ENCODE results near the gene PXDN.
"Not testable (repeated sequence)": the region's sequence is repeated elsewhere in the genome, so short reads cannot be mapped to it uniquely, and the experiment has no call there.

The PXDN gene

DNA sequence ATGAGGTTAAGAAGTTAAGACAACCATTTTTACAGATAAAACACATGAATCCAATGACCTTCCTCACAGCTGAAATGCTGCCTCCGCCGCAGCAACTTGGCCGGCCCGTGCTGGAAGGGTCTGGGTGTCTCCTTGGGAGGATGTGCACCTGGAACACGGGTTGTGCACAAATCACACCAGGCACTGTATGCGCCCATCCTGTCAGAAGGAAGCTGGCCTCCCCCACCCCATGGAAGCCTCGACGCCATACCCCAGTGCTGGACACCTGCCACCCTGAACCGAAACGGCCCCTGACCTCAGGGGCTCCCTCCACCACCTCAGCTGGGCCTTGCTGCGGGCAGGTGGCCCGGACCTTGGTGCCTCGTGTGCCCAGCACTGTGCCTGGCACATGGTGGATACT is 111.8 kb downstream of the PXDN start:
- Histone ChIP-seq H3K4me3 (ENCODE audit: low read length) (no peak overlapping the region), H3K36me3 (ENCODE audit: control insufficient read depth, insufficient read depth, low read length, severe bottlenecking) (peaks cover 78% of the 10 kb centered on the region)

DNA sequence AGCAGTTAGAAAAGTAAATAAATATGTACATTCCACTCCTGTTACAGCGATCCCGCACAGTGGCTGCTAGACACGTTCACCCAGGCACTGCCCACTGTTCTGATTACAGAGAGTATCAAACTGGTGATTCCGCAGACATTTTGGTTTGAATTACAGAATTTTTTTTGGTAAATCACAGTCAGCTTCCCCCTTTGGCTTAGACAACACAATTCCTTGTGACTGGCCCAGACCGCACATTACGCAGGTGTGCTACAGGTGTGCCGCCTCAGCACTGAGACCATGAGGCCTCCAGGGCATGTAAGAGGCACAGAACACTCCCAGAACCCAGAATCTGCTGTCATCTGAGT is 112.3 kb downstream of the PXDN start:
- peak; percentile 76 for DNase-seq (ENCODE audit: low read depth)
- H3K4me1 ChIP-seq (ENCODE audit: control insufficient read depth, insufficient read depth, low read length): peaks cover 19% of the 10 kb centered on the region
- H3K27me3 ChIP-seq (replicated peaks; ENCODE audit: control insufficient read depth, insufficient read depth, low read length): no peaks in the 10 kb centered on the region
- H3K9ac ChIP-seq (ENCODE audit: low read length): no peak overlapping the region
- H3K4me3 ChIP-seq (ENCODE audit: low read length): no peak overlapping the region
- no peaks in the 10 kb centered on the region for H3K9me3 ChIP-seq (ENCODE audit: control insufficient read depth, low read length)
- peaks cover 73% of the 10 kb centered on the region for H3K36me3 ChIP-seq (ENCODE audit: control insufficient read depth, insufficient read depth, low read length, severe bottlenecking)

More for the DNA sequence above, 111.8 kb downstream of the PXDN start:
- no peak for DNase-seq (ENCODE audit: low read depth)
- no peaks in the 10 kb centered on the region for H3K9me3 ChIP-seq (ENCODE audit: control insufficient read depth, low read length)
- no peak overlapping the region for H3K9ac ChIP-seq (ENCODE audit: low read length)
- no peaks in the 10 kb centered on the region for H3K27me3 ChIP-seq (replicated peaks; ENCODE audit: control insufficient read depth, insufficient read depth, low read length)
- peaks cover 19% of the 10 kb centered on the region for H3K4me1 ChIP-seq (ENCODE audit: control insufficient read depth, insufficient read depth, low read length)

DNA sequence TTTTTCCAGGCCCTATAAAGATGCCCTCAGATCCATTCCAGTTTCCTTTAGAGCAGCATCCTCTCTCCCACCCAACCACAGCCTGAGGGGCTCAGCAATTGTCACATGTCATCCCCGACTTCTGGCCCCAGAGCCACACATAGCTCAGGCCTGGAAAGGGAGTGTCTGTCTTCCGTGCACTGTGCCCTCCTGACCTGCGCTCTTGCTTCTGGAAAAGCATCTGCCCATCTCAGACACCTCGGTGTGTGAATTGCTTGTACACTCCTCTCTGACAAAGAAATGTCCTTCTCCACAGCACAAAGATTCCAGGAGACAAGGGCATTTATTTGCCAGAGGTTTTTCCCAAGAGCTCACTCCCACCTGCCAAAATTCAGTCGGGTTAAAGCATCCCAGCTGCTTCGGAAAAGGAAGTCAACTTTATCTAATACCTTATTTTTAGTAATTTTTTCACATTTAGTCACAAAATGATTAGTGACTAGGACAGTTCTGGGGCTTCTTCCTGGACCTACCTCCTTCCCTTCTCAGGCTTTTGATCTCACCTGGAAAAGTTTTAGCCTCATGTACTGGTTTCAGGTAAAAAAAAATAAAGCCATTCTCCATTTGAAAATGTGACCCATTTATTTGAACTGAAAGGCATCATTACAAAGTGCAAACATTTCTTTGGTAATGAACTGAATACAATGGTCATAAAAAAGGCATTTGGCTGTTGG is 112.9 kb downstream of the PXDN start:
- Histone ChIP-seq H3K9me3 (ENCODE audit: control insufficient read depth, low read length) (no peaks in the 10 kb centered on the region), H3K4me3 (ENCODE audit: low read length) (no peak overlapping the region), H3K27me3 (replicated peaks; ENCODE audit: control insufficient read depth, insufficient read depth, low read length) (no peaks in the 10 kb centered on the region), H3K4me1 (ENCODE audit: control insufficient read depth, insufficient read depth, low read length) (peaks cover 19% of the 10 kb centered on the region), H3K36me3 (ENCODE audit: control insufficient read depth, insufficient read depth, low read length, severe bottlenecking) (peaks cover 68% of the 10 kb centered on the region), H3K9ac (ENCODE audit: low read length) (no peak overlapping the region)
- no peak for DNase-seq (ENCODE audit: low read depth)

DNA sequence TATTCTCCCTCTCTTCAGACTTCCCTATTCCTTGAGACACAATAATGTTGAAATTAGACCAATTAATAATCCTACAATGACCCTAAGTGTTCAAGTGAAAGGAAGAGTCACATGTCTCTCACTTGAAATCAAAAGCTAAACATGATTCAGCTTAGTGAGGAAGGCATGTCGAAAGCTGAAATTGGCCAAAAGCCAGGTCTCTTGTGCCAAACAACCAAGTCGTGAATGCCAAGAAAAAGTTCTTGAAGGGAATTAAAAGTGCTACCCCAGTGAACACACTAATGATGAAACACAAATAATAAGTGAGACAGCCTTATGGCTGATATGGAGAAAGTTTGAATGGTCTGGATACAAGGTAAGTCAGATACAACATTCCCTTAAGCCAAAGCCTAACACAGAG is 115.4 kb downstream of the PXDN start:
- peaks cover 25% of the 10 kb centered on the region for H3K4me1 ChIP-seq (ENCODE audit: control insufficient read depth, insufficient read depth, low read length)
- DNase-seq (ENCODE audit: low read depth): peak; percentile 57
- peaks cover 43% of the 10 kb centered on the region for H3K36me3 ChIP-seq (ENCODE audit: control insufficient read depth, insufficient read depth, low read length, severe bottlenecking)
- H3K4me3 ChIP-seq (ENCODE audit: low read length): no peak overlapping the region
- H3K27me3 ChIP-seq (replicated peaks; ENCODE audit: control insufficient read depth, insufficient read depth, low read length): peaks cover 1% of the 10 kb centered on the region
- H3K9me3 ChIP-seq (ENCODE audit: control insufficient read depth, low read length): no peaks in the 10 kb centered on the region
- peak overlapping the region; percentile 13 for H3K9ac ChIP-seq (ENCODE audit: low read length)

DNA sequence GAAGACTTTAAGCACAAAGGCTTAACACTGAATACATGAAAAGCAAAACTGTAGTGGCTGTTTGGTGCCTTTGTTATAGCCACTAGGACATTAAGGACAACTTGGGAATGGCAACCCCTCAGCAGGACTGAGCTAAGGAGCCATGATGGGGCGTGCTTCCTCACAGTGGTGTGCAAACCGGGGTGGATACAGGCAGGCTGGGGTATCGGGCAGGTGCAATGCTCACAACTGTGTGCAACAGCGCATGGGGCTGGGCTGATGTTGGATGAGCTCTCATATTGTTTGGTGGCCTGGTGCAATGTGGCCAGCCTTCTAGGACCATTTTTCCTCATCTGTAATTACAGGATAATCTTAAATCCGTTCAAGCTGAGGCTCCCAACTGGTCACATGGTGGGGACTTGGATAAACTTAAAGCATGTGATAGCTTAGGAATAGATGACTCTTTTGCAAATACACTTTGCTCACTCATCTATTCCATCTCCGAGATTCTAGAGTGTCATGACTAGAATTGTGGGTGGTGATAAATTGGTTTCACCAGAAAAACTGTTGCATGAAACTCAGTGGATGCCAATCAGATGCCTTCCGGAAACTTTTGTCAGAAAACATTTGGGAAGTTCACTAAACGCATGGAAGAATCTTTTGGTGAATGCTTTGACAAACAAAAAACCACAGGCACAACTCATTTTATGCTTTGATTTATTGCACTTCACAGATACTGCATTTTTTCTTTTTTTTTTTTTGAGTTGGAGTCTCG is 116.5 kb downstream of the PXDN start:
- H3K9ac ChIP-seq (ENCODE audit: low read length): no peak overlapping the region
- peaks cover 25% of the 10 kb centered on the region for H3K4me1 ChIP-seq (ENCODE audit: control insufficient read depth, insufficient read depth, low read length)
- H3K9me3 ChIP-seq (ENCODE audit: control insufficient read depth, low read length): no peaks in the 10 kb centered on the region
- peaks cover 32% of the 10 kb centered on the region for H3K36me3 ChIP-seq (ENCODE audit: control insufficient read depth, insufficient read depth, low read length, severe bottlenecking)
- H3K27me3 ChIP-seq (replicated peaks; ENCODE audit: control insufficient read depth, insufficient read depth, low read length): peaks cover 6% of the 10 kb centered on the region
- no peak overlapping the region for H3K4me3 ChIP-seq (ENCODE audit: low read length)
- DNase-seq (ENCODE audit: low read depth): no peak

DNA sequence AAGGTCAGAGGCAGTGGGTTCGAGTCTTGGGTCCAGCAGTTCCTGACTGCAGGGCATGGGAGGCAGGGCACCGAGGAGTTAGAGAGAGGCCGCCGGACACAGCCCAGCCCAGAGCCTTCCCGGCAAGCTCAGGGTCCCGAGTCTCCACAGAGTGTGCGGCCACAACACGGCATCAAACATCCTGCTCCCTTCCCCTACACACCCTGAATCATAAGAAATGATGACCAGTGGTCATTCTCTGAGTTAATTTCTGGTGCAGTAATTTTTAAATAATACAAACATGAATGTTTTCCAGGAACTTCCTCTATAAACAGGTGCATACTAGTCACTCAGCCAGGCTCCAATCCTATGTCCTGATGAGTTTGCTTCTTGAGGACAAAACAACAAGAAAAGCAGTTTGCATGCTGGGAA is 118.0 kb downstream of the PXDN start:
- no peak for DNase-seq (ENCODE audit: low read depth)
- Histone ChIP-seq H3K36me3 (ENCODE audit: control insufficient read depth, insufficient read depth, low read length, severe bottlenecking) (peaks cover 17% of the 10 kb centered on the region), H3K4me3 (ENCODE audit: low read length) (no peak overlapping the region), H3K9ac (ENCODE audit: low read length) (no peak overlapping the region), H3K4me1 (ENCODE audit: control insufficient read depth, insufficient read depth, low read length) (peaks cover 25% of the 10 kb centered on the region), H3K27me3 (replicated peaks; ENCODE audit: control insufficient read depth, insufficient read depth, low read length) (peaks cover 6% of the 10 kb centered on the region), H3K9me3 (ENCODE audit: control insufficient read depth, low read length) (no peaks in the 10 kb centered on the region)

DNA sequence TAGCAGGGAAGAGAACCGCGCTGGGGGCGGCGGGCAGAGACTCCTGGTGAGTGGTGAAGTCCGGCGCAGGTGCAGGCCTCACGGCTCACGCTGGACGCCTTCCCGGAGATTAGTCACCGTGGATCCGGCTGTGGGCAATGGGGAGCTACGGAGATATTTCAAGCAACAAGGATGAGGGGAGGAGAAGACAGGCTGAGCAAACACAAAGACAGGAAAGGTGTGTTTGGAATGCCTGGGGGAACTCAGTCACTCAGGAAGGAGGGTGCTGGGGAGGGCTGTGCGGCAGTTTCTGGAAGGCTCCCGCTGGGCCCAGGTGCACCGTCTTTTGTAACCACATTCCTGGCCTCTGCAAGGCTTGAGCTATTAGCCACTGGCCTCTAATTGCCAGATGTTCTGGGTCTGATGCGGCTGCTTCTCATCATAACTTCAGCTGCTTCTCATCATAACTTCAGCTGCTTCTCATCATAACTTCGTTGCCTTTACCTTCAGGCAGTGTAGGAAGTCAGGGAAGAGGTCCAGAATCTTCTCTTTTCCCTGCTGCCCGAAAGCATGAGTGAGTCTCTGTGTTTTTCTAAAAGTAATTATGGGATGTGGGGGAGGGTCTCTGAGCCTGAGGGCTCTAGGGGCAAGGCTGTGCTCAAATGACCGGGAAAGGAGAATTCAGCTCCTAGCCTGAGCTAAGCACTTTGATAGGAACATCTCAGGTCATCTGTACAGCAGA is 118.9 kb downstream of the PXDN start:
- Histone ChIP-seq H3K4me3 (ENCODE audit: low read length) (no peak overlapping the region), H3K36me3 (ENCODE audit: control insufficient read depth, insufficient read depth, low read length, severe bottlenecking) (peaks cover 10% of the 10 kb centered on the region), H3K9ac (ENCODE audit: low read length) (no peak overlapping the region), H3K4me1 (ENCODE audit: control insufficient read depth, insufficient read depth, low read length) (peaks cover 25% of the 10 kb centered on the region), H3K27me3 (replicated peaks; ENCODE audit: control insufficient read depth, insufficient read depth, low read length) (peaks cover 6% of the 10 kb centered on the region), H3K9me3 (ENCODE audit: control insufficient read depth, low read length) (no peaks in the 10 kb centered on the region)
- peak; percentile 61 for DNase-seq (ENCODE audit: low read depth)

DNA sequence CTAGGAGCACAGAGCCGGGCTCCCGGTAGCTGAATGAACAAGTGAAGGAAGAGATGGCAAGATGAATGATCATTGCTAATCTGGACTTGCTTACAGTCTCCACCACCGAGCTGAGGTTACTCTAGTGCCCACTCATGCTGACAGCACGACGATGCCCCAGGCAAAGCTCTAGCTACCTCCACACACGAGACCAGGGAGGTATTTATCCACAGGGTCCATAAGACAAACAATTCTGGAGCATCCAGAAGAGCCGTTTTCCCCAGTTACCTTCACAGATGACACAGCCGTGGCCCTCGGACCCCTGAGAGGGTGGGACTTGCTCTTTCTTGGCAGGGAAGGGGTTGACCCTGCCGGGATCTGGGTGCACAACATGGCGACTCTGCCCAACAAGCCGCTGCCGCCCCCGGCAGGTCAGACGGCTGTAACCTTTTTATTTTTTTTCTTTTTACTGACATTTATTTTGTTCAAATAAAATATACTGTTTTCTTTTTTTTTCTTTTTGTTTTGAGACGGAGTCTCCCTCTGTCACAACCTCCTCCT is 120.3 kb downstream of the PXDN start:
- Histone ChIP-seq H3K27me3 (replicated peaks; ENCODE audit: control insufficient read depth, insufficient read depth, low read length) (peaks cover 6% of the 10 kb centered on the region), H3K4me3 (ENCODE audit: low read length) (no peak overlapping the region), H3K4me1 (ENCODE audit: control insufficient read depth, insufficient read depth, low read length) (peaks cover 19% of the 10 kb centered on the region), H3K9me3 (ENCODE audit: control insufficient read depth, low read length) (no peaks in the 10 kb centered on the region), H3K9ac (ENCODE audit: low read length) (no peak overlapping the region), H3K36me3 (ENCODE audit: control insufficient read depth, insufficient read depth, low read length, severe bottlenecking) (no peaks in the 10 kb centered on the region)
- no peak for DNase-seq (ENCODE audit: low read depth)

DNA sequence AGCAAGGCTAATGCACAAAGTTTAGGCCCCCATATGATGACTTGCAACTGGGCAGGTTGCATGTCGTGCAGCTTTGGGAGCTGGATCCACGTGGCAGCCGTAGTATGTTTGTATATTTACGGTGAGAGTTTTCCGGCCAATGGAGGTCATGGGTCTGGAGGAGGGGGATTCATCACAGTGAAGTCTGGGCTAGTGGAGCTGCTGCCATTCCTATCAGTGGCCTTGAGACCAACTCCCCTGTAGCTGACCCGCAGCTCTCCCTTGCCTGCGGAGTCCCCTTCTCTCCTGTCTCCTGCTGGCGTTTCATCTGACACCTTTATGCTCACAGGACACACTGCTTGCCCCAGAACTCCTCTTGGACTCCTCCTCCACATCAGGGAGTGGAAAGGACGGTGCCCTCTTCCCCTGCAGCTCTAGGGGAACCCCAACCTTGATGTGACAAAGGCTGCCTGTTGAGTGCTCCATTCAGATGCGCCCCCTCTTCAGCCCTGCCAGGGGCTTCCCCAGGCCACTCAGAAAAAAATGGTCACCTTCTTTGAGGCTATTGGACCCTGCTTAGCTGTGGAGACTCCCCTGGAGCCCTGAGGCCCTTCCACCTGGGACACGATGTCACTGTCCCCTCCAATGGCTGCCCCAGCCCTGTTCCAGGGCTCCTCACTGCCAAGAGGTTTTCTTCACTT is 121.7 kb downstream of the PXDN start:
- H3K36me3 ChIP-seq (ENCODE audit: control insufficient read depth, insufficient read depth, low read length, severe bottlenecking): no peaks in the 10 kb centered on the region
- no peak overlapping the region for H3K4me3 ChIP-seq (ENCODE audit: low read length)
- H3K9ac ChIP-seq (ENCODE audit: low read length): no peak overlapping the region
- H3K4me1 ChIP-seq (ENCODE audit: control insufficient read depth, insufficient read depth, low read length): peaks cover 7% of the 10 kb centered on the region
- H3K9me3 ChIP-seq (ENCODE audit: control insufficient read depth, low read length): no peaks in the 10 kb centered on the region
- H3K27me3 ChIP-seq (replicated peaks; ENCODE audit: control insufficient read depth, insufficient read depth, low read length): peaks cover 13% of the 10 kb centered on the region
- no peak for DNase-seq (ENCODE audit: low read depth)

DNA sequence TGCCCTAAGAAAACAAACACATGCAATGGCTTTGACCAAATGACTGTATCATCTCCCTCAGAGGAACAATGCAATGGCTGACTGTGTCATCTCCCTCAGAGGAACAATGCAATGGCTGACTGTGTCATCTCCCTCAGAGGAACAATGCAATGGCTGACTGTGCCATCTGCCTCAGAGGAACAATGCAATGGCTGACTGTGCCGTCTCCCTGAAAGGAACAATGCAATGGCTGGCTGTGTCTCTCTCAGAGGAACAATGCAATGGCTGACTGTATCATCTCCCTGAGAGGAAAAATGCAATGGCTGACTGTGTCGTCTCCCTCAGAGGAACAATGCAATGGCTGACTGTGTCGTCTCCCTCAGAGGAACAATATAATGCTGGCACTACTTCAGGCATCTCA is 122.3 kb downstream of the PXDN start:
- H3K4me3 ChIP-seq (ENCODE audit: low read length); H3K36me3 ChIP-seq (ENCODE audit: control insufficient read depth, insufficient read depth, low read length, severe bottlenecking): not testable (repeated sequence)

DNA sequence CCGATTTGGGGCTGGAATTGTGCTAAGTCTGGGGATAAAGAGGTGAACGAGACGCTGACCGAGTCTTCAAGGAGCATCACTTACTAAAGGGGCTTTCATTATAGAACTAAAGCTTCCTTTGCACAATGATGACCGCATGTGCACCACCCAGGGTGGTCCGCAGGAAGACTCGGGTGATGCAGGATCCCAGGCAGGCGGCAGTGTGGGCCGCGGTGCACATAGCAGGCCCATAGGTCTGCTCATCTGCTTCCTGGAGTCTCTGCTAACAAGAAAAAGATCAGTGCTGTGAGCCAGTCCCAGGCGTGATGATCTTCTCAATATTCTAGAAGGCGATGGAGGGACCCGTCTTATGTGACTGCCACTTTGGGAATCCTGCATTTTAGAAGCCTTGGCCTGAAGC is 122.8 kb downstream of the PXDN start:
- Histone ChIP-seq H3K4me1 (ENCODE audit: control insufficient read depth, insufficient read depth, low read length) (peaks cover 6% of the 10 kb centered on the region), H3K36me3 (ENCODE audit: control insufficient read depth, insufficient read depth, low read length, severe bottlenecking) (no peaks in the 10 kb centered on the region), H3K9me3 (ENCODE audit: control insufficient read depth, low read length) (no peaks in the 10 kb centered on the region), H3K4me3 (ENCODE audit: low read length) (no peak overlapping the region), H3K27me3 (replicated peaks; ENCODE audit: control insufficient read depth, insufficient read depth, low read length) (peaks cover 24% of the 10 kb centered on the region), H3K9ac (ENCODE audit: low read length) (no peak overlapping the region)
- no peak for DNase-seq (ENCODE audit: low read depth)

More for the DNA sequence above, 122.3 kb downstream of the PXDN start:
- not testable (repeated sequence) for H3K9me3 ChIP-seq (ENCODE audit: control insufficient read depth, low read length); H3K9ac ChIP-seq (ENCODE audit: low read length); DNase-seq (ENCODE audit: low read depth); H3K4me1 ChIP-seq (ENCODE audit: control insufficient read depth, insufficient read depth, low read length)
- peaks cover 20% of the 10 kb centered on the region for H3K27me3 ChIP-seq (replicated peaks; ENCODE audit: control insufficient read depth, insufficient read depth, low read length)
